Gastroesophageal sphincter (tissue), 4 donors: ENCODE measurements around the gene CNTRL. TPM values are rescaled to one million over a fixed set of nuclear protein-coding genes. Genes with fewer than 3 reads are reported as not detected.

ENCODE experiments used
- ATAC-seq: fragments of 150-250 bp; one replicate; pipeline ENCODE4 v1.9.1; 2016; ENCODE audit warnings: mild to moderate bottlenecking, moderate library complexity
- H3K27ac ChIP-seq, 4 donors: fragments of 200-600 bp; sonication (generic) in 3 of 4; 1 replicate in 3 of 4; 2 replicates in 1 of 4; pipeline ENCODE4 v1.5.1; 2016 to 2019
- H3K27me3 ChIP-seq: fragments of 200-600 bp; sonication (generic); one replicate; pipeline ENCODE4 v1.5.1; 2019
- H3K36me3 ChIP-seq, 2 donors: fragments of 200-600 bp; sonication (generic); one replicate each; pipeline ENCODE4 v1.5.1; 2019; ENCODE audit warnings: control low read depth in 1 of 2
- H3K4me1 ChIP-seq, 3 donors: fragments of 200-600 bp; sonication (generic); 1 replicate in 2 of 3; 2 replicates in 1 of 3; pipeline ENCODE4 v1.5.1; 2016 to 2019; ENCODE audit warnings: control low read depth in 2 of 3
- H3K4me3 ChIP-seq, 2 donors: fragments of 200-600 bp; sonication (generic); one replicate each; pipeline ENCODE4 v1.5.1; 2019; ENCODE audit warnings: mild to moderate bottlenecking in 1 of 2, moderate library complexity in 1 of 2
- H3K9me3 ChIP-seq, 3 donors: fragments of 200-600 bp; sonication (generic); one replicate each; pipeline ENCODE4 v1.5.1; 2017 to 2019; ENCODE audit warnings: control low read depth in 2 of 3
- EP300 ChIP-seq: sonication (generic); formaldehyde crosslinking; IDR thresholded peaks from one replicate; pipeline ENCODE4 v1.6.1; 2017; ENCODE audit warnings: antibody characterized with exemption, mild to moderate bottlenecking
- POLR2A ChIP-seq, 2 donors: fragments of 450-650 bp; IDR thresholded peaks; one replicate each; pipeline ENCODE4 v1.6.1; 2017; ENCODE audit warnings: antibody characterized with exemption in 2 of 2, mild to moderate bottlenecking in 2 of 2, moderate library complexity in 1 of 2
- POLR2AphosphoS5 ChIP-seq: sonication (generic); formaldehyde crosslinking; IDR thresholded peaks from one replicate; pipeline ENCODE4 v1.6.1; 2017; ENCODE audit warnings: antibody characterized with exemption
- WGBS, 2 donors: methylation state at CpG; one replicate each; pipeline ENCODE4 v1.1.5; 2018; ENCODE audit warnings: low coverage in 1 of 2; 5-methylcytosine and 5-hydroxymethylcytosine counted together
- total RNA-seq, 4 donors: library from RNA; depleted of rRNA; stranded (reverse); fragments of >200 nt; gene quantifications; one replicate each; pipeline ENCODE4 v1.1.0, GENCODE V29; 2016
- TF ChIP-seq, protein P1 (sequence below), 4 experiments: fragments of 200-600 bp in 2 of 4; fragments of 450-650 bp in 2 of 4; sonication (generic) in 1 of 4; IDR thresholded peaks; one replicate each; pipeline ENCODE4 v1.5.1; 2017 to 2019; ENCODE audit warnings: antibody characterized with exemption in 4 of 4, mild to moderate bottlenecking in 2 of 4, moderate library complexity in 2 of 4

CNTRL gene
- total RNA-seq, 4 donors from 2014 or later, result 7.3 to 18.7 (median 16.9) TPM

DNA sequence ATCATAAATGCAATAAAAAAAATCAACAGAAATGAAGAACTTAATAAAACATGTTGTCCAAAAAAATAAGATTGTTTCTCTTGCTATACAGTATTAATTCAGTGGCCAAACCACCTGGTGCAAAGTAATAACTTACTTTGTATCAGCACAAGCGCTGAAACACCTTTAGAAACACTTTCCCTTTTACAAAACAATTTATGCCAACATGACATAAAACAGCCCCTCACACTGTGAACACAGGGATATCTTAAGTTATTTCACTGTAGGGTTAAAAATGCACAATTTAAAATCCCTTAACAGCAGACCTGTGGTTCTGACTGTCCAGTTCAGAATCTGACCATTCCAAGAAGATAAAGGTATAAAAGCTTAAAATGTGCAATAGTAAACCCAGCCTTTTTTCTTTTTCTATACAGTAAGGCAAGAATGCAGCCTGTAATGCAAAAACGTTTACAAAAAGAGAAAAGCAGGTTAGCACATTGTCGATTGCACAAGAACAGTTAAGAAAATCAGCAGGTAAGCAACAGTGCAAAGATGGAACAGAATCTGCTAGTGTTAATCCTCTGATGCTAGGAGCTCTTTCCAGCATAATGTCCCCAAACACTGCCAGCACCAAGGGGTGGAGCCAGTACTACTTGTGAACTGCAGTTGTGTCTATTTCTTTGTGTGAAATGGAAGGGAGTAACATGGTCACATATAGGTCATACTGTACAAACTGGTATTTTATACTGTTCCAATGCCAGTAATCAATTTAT is 105.4 kb downstream of the CNTRL start:
- Histone ChIP-seq H3K9me3 (no peaks in the 10 kb centered on the region), H3K4me3 (no peak overlapping the region), H3K27me3 (no peaks in the 10 kb centered on the region), H3K36me3 (peaks cover 0 to 62% of the 10 kb centered on the region in 2 donors), H3K27ac (peak overlapping the region in 1 of 4 donors; percentile 2), H3K4me1 (peaks cover 0 to 48% (median 13%) of the 10 kb centered on the region in 3 donors)
- no peak for ATAC-seq
- TF ChIP-seq, protein P1, sequence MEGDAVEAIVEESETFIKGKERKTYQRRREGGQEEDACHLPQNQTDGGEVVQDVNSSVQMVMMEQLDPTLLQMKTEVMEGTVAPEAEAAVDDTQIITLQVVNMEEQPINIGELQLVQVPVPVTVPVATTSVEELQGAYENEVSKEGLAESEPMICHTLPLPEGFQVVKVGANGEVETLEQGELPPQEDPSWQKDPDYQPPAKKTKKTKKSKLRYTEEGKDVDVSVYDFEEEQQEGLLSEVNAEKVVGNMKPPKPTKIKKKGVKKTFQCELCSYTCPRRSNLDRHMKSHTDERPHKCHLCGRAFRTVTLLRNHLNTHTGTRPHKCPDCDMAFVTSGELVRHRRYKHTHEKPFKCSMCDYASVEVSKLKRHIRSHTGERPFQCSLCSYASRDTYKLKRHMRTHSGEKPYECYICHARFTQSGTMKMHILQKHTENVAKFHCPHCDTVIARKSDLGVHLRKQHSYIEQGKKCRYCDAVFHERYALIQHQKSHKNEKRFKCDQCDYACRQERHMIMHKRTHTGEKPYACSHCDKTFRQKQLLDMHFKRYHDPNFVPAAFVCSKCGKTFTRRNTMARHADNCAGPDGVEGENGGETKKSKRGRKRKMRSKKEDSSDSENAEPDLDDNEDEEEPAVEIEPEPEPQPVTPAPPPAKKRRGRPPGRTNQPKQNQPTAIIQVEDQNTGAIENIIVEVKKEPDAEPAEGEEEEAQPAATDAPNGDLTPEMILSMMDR (IDR thresholded peaks at IDR 0.05), result no peak
- TF ChIP-seq EP300 (no peak), POLR2A (IDR thresholded peaks at IDR 0.05) (no peak), POLR2AphosphoS5 (no peak)
- WGBS, 2 donors, result 64 to 71% methylated on average over 3 of the region's 3 CpGs

DNA sequence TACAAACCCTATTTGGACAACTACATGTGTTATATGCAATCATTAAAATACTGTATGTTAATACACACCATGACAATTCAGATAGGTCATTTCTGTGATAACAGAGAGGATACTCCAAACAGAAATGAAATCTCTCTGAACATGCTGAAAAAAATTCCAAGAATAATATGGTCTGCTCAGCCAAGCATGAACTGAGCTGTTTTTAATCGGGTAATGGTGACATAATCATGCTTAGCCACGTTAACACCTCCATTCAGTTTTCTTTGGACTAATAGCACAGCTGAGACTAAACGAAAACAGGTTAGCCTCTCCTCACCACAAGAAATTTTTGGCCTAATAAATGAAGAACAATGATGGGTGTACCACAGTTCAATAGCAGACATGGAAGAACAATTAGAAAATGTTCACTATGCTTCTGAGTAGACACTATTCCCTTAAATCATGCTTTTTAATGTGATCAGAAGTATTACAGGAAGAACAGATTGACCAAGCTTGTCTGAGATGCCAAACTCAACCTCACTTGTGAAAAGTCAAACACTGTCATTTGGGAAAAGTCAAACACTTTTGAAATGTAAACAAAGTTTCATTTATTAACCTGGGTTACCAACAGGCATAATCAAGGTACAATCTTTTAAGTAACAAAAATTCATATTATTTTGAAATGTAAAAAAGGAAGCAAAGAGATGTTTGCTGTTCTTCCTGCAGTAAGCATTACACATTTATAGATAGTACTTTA is 107.5 kb downstream of the CNTRL start:
- H3K27me3 ChIP-seq, result no peaks in the 10 kb centered on the region
- H3K4me3 ChIP-seq, result no peak overlapping the region
- no peak overlapping the region for H3K27ac ChIP-seq
- no peaks in the 10 kb centered on the region for H3K9me3 ChIP-seq
- WGBS, 2 donors, result 67 to 75% methylated on average over 3 of the region's 3 CpGs
- peaks cover 0 to 57% (median 13%) of the 10 kb centered on the region in 3 donors for H3K4me1 ChIP-seq
- no peak for ATAC-seq
- TF ChIP-seq POLR2A (IDR thresholded peaks at IDR 0.05) (no peak), POLR2AphosphoS5 (no peak), EP300 (no peak)
- TF ChIP-seq, protein P1 (IDR thresholded peaks at IDR 0.05), result no peak
- H3K36me3 ChIP-seq, result peaks cover 0 to 55% of the 10 kb centered on the region in 2 donors

DNA sequence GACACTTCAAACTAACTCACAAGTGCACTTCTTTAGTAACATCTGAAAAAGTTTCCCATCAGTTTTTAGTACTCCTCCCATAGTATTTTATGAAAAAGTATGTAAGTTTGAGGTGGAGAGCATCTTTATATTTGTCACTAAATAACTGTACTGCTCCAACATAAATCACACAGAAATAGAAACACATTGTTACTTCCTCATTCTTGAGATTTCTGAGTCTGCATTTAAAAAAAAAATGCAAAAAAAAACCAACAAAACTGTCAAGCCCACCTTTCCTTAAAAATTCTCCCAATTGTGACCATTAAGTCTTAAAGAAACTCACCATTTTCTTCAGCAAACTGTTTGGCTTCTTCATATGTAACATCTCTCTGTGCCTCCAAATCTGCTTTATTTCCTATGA is 108.2 kb downstream of the CNTRL start:
- Histone ChIP-seq H3K9me3 (no peaks in the 10 kb centered on the region), H3K36me3 (peaks cover 0 to 51% of the 10 kb centered on the region in 2 donors), H3K27ac (peak overlapping the region in 1 of 4 donors; percentile 0), H3K27me3 (no peaks in the 10 kb centered on the region), H3K4me1 (peaks cover 0 to 64% (median 13%) of the 10 kb centered on the region in 3 donors), H3K4me3 (no peak overlapping the region)
- TF ChIP-seq, protein P1 (IDR thresholded peaks at IDR 0.05), result no peak
- TF ChIP-seq EP300 (no peak), POLR2A (IDR thresholded peaks at IDR 0.05) (no peak), POLR2AphosphoS5 (no peak)
- no peak for ATAC-seq

DNA sequence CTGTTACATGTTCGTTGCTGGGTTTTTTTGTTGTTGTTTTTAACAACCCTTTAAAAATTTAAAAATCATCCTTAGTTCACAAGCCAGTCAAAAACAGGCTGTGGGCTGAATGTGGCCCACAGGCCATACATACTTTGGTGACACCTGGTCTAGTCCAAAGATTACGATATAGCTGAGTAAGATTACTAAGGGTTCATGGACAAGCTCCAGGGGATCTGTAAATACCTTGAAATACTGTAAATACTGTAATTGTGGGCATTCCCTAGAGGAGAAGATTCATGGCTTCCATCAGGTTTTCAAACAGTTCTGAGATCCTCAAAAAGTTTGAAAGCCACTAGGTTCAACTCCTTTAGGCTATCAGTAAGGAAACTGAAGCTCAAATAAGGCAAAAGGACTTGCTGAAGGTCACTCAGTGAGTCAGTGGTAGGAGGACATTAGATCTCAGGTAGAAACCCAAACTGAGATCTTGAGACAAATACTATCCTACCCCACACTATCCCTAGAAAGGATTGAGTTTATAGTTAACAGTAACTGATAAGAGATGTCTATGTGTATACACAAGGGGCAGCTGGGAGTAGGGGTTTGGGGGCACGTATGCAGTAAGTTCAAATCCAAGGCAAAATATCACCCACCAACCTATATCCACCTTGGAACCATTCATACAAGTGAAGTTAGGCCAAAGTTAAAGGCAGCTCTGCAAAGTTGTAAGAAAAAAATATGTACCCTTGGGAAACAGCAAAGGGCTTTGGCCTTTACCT is 109.1 kb downstream of the CNTRL start:
- H3K4me3 ChIP-seq, result no peak overlapping the region
- H3K9me3 ChIP-seq, result no peaks in the 10 kb centered on the region
- peaks cover 0 to 67% (median 13%) of the 10 kb centered on the region in 3 donors for H3K4me1 ChIP-seq
- ATAC-seq, result no peak
- WGBS, 2 donors, result 58 to 85% methylated on average over 3 of the region's 3 CpGs
- no peaks in the 10 kb centered on the region for H3K27me3 ChIP-seq
- TF ChIP-seq EP300 (no peak), POLR2AphosphoS5 (no peak), POLR2A (IDR thresholded peaks at IDR 0.05) (no peak)
- TF ChIP-seq, protein P1 (IDR thresholded peaks at IDR 0.05), result no peak
- no peak overlapping the region for H3K27ac ChIP-seq
- H3K36me3 ChIP-seq, result peaks cover 0 to 44% of the 10 kb centered on the region in 2 donors
